ENCODE results near the gene SLC22A23.
"Not testable (repeated sequence)": the region's sequence is repeated elsewhere in the genome, so short reads cannot be mapped to it uniquely, and the experiment has no call there.

- TF ChIP-seq CTCF, POLR2A, POLR2AphosphoS5, EP300 (IDR thresholded peaks at IDR 0.05): not testable (repeated sequence)
These were observed 215.1 kb downstream of the SLC22A23 start for GRCh38 chr6:3241745-3242144.

Measured in stomach (tissue), 4 donors.